Neural progenitor cell (in vitro differentiated cells): Measurements from ENCODE around the gene ADGRD1.

ENCODE experiments used
- EZH2 ChIP-seq: fragments of 200-600 bp; sonication (generic); IDR thresholded peaks from 2 replicates; pipeline ENCODE4 v1.6.1; 2017; ENCODE audit warnings: antibody characterized with exemption, mild to moderate bottlenecking, moderate library complexity
- EZH2phosphoT487 ChIP-seq: fragments of 200-600 bp; sonication (generic); IDR thresholded peaks from 2 replicates; pipeline ENCODE4 v1.6.1; 2017; ENCODE audit warnings: antibody characterized with exemption
- TF ChIP-seq, protein P1 (sequence below): fragments of 200-600 bp; sonication (generic); IDR thresholded peaks from 2 replicates; pipeline ENCODE4 v1.5.1; 2017; ENCODE audit warnings: antibody characterized with exemption, mild to moderate bottlenecking

DNA sequence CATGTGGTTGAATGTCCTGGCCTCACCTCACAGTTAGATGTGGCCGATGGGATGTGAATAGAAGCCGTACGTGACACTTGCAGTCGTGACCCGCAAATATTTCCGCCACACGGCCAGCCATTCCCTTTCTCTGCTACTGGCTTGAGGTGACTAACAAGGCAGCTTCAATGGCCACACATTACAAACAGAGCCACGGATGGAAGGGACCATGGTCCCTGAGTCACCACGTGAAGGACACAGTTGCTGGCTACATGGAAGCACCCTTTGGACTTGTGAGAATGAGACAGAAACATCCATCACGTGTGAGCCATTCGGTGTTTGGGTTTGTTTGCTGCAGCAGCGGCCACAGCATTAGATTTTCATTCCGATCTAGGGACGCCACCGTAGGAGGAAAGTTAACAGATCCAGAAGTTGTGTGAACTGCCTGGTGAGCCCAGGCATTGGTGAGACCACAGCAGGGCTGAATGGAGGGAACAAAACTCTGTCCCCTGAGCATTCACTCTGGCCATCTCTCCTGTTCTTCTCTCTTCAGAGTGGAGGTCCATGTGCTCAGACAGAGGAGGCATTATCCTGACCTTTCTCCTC lies 33.5 kb upstream of the ADGRD1 start:
- TF ChIP-seq, protein P1, sequence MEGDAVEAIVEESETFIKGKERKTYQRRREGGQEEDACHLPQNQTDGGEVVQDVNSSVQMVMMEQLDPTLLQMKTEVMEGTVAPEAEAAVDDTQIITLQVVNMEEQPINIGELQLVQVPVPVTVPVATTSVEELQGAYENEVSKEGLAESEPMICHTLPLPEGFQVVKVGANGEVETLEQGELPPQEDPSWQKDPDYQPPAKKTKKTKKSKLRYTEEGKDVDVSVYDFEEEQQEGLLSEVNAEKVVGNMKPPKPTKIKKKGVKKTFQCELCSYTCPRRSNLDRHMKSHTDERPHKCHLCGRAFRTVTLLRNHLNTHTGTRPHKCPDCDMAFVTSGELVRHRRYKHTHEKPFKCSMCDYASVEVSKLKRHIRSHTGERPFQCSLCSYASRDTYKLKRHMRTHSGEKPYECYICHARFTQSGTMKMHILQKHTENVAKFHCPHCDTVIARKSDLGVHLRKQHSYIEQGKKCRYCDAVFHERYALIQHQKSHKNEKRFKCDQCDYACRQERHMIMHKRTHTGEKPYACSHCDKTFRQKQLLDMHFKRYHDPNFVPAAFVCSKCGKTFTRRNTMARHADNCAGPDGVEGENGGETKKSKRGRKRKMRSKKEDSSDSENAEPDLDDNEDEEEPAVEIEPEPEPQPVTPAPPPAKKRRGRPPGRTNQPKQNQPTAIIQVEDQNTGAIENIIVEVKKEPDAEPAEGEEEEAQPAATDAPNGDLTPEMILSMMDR: no peak
- no peak for TF ChIP-seq EZH2
- TF ChIP-seq EZH2phosphoT487: no peak
